HepG2 (cell line): ENCODE results near the gene IKZF3. TPM values are rescaled to one million over a fixed set of nuclear protein-coding genes. Genes with fewer than 3 reads are reported as not detected.
A peak's percentile ranks its signal among the peaks of the same experiment; 100 is the strongest.

Experiments used
- CCAR2 ChIP-seq: fragments of 200-400 bp; formaldehyde crosslinking; optimal IDR thresholded peaks from 2 replicates; pipeline ENCODE3; 2018; ENCODE audit warnings: low read depth, mild to moderate bottlenecking, low read length, moderate library complexity
- EZH2 ChIP-seq: conservative IDR thresholded peaks from 2 replicates; pipeline ENCODE4 v1.6.1; 2012; ENCODE audit warnings: mild to moderate bottlenecking, low read depth, low read length, moderate library complexity
- FOXA3 ChIP-seq: IDR thresholded peaks from 2 replicates; pipeline ENCODE4 v1.6.1; 2016; ENCODE audit warnings: missing genetic modification reagents, missing compliant biosample characterization
- TGIF2 ChIP-seq: IDR thresholded peaks from 2 replicates; pipeline ENCODE4 v1.6.1; 2016; ENCODE audit warnings: control low read depth, missing compliant biosample characterization
- ZNF101 ChIP-seq: sonication (generic); formaldehyde crosslinking; IDR thresholded peaks from 2 replicates; pipeline ENCODE4 v1.4.0; 2020; ENCODE audit warnings: mild to moderate bottlenecking, low read depth, missing genetic modification reagents, borderline replicate concordance
- ZNF234 ChIP-seq: sonication (generic); formaldehyde crosslinking; conservative IDR thresholded peaks from 2 replicates; pipeline ENCODE4 v1.5.1; 2020; ENCODE audit warnings: mild to moderate bottlenecking, missing genetic modification reagents
- ZNF3 ChIP-seq: IDR thresholded peaks from 2 replicates; pipeline ENCODE4 v1.7.0; 2017; ENCODE audit warnings: inconsistent platforms
- ZNF354B ChIP-seq: sonication (generic); formaldehyde crosslinking; IDR thresholded peaks from 2 replicates; pipeline ENCODE4 v1.8.0; 2022; ENCODE audit warnings: mild to moderate bottlenecking, missing genetic modification reagents
- ZNF383 ChIP-seq: sonication (generic); formaldehyde crosslinking; IDR thresholded peaks from 2 replicates; pipeline ENCODE4 v1.4.0; 2020; ENCODE audit warnings: missing genetic modification reagents, mild to moderate bottlenecking, borderline replicate concordance
- ZNF510 ChIP-seq: sonication (generic); formaldehyde crosslinking; IDR thresholded peaks from 2 replicates; pipeline ENCODE4 v1.4.0; 2020; ENCODE audit warnings: low read depth, mild to moderate bottlenecking, missing genetic modification reagents
- ZNF646 ChIP-seq: sonication (generic); formaldehyde crosslinking; IDR thresholded peaks from 2 replicates; pipeline ENCODE4 v1.9.0; 2021; ENCODE audit warnings: mild to moderate bottlenecking, missing genetic modification reagents
- ZNF781 ChIP-seq: sonication (generic); formaldehyde crosslinking; IDR thresholded peaks from 2 replicates; pipeline ENCODE4 v1.5.1; 2020; ENCODE audit warnings: borderline replicate concordance, mild to moderate bottlenecking, missing genetic modification reagents; ENCODE audit errors: not compliant biosample characterization
- polyA plus RNA-seq, 8 experiments: library from polyadenylated mRNA; depleted of rRNA in 3 of 8; stranded (reverse) in 7 of 8; unstranded in 1 of 8; fragments of >200 nt; fragmentation: Illumina TruSeq in 4 of 8; extraction: Trizol in 4 of 8; gene quantifications; 2 replicates each; pipeline versions ENCODE4 v1.2.1 to v1.2.3, GENCODE V29; 2011 to 2016; ENCODE audit warnings: low read depth in 4 of 8, missing spikeins in 1 of 8, mixed read lengths in 1 of 8; ENCODE audit not compliant: insufficient read depth in 1 of 8
- total RNA-seq, 5 experiments: library from RNA; depleted of rRNA; stranded (reverse); fragments of >200 nt; fragmentation: Illumina TruSeq; extraction: Trizol; gene quantifications; 2 replicates each; pipeline ENCODE4 v1.2.3, GENCODE V29; 2016; ENCODE audit warnings: low read depth in 1 of 5
- TF ChIP-seq, protein P1 (sequence below): IDR thresholded peaks from 2 replicates; pipeline ENCODE4 v1.6.1; 2016; ENCODE audit warnings: missing compliant biosample characterization, missing genetic modification reagents, borderline replicate concordance
- TF ChIP-seq, protein P2 (sequence below): sonication (generic); formaldehyde crosslinking; IDR thresholded peaks from 2 replicates; pipeline ENCODE4 v1.4.0; 2020; ENCODE audit warnings: missing genetic modification reagents
- TF ChIP-seq, protein P3 (sequence below): IDR thresholded peaks from 2 replicates; pipeline ENCODE4 v1.6.1; 2016; ENCODE audit warnings: missing biosample characterization, missing genetic modification reagents, low read depth

The IKZF3 gene
- total and polyA plus RNA-seq, 2 of the 13 experiments (the other 11 are each of a cell fraction or from before 2014, with no cell fraction given), result not detected

DNA sequence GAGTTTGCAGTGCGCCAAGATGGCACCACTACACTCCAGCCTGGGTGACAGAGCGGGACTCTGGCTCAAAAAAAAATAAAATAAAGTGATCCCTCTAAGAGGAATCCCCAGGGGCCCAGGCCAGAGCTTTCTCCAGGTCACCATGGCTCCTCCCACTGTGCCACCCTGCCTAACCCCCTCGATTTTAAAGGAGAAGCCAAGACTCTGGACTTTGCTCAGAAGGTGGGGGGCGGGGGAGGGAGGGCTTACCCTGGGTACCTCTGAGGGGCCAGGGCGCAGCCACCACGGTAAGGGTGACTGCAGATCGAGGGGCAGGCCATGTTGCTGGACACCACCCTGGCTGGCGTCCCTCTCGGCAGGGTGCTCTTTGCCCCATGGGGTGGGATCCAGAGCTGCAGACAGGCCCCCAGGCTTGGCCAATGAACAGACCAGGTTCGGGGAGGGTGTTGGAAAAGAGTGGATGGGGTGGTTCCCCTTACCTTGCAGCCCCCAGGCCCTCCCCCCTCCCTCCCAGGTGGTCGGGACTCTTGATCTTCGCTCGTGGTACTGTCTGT lies 126.8 kb downstream of the IKZF3 start (continued):
- TF ChIP-seq, protein P1, sequence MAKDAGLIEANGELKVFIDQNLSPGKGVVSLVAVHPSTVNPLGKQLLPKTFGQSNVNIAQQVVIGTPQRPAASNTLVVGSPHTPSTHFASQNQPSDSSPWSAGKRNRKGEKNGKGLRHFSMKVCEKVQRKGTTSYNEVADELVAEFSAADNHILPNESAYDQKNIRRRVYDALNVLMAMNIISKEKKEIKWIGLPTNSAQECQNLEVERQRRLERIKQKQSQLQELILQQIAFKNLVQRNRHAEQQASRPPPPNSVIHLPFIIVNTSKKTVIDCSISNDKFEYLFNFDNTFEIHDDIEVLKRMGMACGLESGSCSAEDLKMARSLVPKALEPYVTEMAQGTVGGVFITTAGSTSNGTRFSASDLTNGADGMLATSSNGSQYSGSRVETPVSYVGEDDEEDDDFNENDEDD, result no peak
- TF ChIP-seq, protein P2, sequence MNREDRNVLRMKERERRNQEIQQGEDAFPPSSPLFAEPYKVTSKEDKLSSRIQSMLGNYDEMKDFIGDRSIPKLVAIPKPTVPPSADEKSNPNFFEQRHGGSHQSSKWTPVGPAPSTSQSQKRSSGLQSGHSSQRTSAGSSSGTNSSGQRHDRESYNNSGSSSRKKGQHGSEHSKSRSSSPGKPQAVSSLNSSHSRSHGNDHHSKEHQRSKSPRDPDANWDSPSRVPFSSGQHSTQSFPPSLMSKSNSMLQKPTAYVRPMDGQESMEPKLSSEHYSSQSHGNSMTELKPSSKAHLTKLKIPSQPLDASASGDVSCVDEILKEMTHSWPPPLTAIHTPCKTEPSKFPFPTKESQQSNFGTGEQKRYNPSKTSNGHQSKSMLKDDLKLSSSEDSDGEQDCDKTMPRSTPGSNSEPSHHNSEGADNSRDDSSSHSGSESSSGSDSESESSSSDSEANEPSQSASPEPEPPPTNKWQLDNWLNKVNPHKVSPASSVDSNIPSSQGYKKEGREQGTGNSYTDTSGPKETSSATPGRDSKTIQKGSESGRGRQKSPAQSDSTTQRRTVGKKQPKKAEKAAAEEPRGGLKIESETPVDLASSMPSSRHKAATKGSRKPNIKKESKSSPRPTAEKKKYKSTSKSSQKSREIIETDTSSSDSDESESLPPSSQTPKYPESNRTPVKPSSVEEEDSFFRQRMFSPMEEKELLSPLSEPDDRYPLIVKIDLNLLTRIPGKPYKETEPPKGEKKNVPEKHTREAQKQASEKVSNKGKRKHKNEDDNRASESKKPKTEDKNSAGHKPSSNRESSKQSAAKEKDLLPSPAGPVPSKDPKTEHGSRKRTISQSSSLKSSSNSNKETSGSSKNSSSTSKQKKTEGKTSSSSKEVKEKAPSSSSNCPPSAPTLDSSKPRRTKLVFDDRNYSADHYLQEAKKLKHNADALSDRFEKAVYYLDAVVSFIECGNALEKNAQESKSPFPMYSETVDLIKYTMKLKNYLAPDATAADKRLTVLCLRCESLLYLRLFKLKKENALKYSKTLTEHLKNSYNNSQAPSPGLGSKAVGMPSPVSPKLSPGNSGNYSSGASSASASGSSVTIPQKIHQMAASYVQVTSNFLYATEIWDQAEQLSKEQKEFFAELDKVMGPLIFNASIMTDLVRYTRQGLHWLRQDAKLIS, result peak; percentile 19; the same call in 1 of the 2 replicates
- 0 out of 2 replicates have a peak, but pooled peaks have one; percentile 16 for TF ChIP-seq ZNF510 (CRISPR knock-in tag)
- no peak for TF ChIP-seq ZNF781 (CRISPR knock-in tag)
- TF ChIP-seq ZNF3 (CRISPR knock-in tag), result no peak
- TF ChIP-seq TGIF2 (CRISPR knock-in tag), result peak; percentile 41; the same call in 1 of the 2 replicates
- TF ChIP-seq EZH2, result no peak
- TF ChIP-seq ZNF234 (CRISPR knock-in tag), result no peak
- no peak for TF ChIP-seq CCAR2
- no peak for TF ChIP-seq ZNF101 (CRISPR knock-in tag)
- 0 out of 2 replicates have a peak, but pooled peaks have one; percentile 11 for TF ChIP-seq FOXA3 (CRISPR knock-in tag)
- no peak for TF ChIP-seq ZNF354B (CRISPR knock-in tag)
- TF ChIP-seq ZNF646 (CRISPR knock-in tag), result no peak
- TF ChIP-seq ZNF383 (CRISPR knock-in tag), result no peak
- TF ChIP-seq, protein P3, sequence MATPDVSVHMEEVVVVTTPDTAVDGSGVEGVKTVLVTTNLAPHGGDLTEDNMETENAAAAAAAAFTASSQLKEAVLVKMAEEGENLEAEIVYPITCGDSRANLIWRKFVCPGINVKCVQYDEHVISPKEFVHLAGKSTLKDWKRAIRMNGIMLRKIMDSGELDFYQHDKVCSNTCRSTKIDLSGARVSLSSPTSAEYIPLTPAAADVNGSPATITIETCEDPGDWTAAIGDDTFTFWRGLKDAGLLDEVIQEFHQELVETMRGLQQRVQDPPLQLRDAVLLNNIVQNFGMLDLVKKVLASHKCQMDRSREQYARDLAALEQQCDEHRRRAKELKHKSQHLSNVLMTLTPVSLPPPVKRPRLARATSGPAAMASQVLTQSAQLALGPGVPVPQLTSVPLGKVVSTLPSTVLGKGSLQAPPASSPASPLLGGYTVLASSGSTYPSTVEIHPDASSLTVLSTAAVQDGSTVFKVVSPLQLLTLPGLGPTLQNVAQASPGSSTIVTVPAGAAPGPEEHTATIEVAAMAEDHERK, result no peak
